ENCODE data around the gene INSIG1.

DNA sequence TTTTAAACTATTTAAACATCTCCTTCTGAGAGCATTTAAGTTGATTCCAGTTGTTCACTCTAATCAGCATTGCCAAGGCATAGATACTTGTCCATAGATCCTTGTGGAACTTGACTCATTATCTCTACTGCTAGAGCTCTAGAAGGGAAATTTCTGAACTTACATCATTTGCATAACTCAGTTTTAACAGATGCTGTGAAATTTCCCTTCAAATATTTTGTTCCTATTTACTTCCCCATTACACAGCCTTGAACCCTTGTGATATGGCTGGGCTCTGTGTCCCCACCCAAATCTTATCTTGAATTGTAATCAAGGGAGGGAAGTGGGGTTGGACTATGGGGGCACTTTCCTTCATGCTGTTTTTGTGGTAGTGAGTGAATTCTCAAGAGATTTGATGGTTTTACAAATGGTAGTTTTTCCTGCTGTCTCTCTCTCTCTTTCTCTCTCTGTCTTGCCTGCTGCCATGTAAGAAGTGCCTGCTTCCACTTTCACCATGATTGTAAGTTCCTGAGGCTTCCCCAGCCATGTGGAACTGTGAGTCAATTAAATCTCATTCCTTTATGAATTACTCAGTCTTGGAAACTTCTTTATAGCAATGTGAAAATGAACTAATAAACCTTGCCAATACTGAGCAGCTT is 25.4 kb downstream of the INSIG1 start:
- TF ChIP-seq, protein P1, sequence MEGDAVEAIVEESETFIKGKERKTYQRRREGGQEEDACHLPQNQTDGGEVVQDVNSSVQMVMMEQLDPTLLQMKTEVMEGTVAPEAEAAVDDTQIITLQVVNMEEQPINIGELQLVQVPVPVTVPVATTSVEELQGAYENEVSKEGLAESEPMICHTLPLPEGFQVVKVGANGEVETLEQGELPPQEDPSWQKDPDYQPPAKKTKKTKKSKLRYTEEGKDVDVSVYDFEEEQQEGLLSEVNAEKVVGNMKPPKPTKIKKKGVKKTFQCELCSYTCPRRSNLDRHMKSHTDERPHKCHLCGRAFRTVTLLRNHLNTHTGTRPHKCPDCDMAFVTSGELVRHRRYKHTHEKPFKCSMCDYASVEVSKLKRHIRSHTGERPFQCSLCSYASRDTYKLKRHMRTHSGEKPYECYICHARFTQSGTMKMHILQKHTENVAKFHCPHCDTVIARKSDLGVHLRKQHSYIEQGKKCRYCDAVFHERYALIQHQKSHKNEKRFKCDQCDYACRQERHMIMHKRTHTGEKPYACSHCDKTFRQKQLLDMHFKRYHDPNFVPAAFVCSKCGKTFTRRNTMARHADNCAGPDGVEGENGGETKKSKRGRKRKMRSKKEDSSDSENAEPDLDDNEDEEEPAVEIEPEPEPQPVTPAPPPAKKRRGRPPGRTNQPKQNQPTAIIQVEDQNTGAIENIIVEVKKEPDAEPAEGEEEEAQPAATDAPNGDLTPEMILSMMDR (IDR thresholded peaks at IDR 0.05): no peak
- no peak for TF ChIP-seq POLR2A (IDR thresholded peaks at IDR 0.05)
